Activated CD4-positive, CD25-positive, alpha-beta regulatory T cell treated with anti-CD3 and anti-CD28 coated beads, Interleukin-2, amount 50 U/mL, for 24 hours (primary cell): ENCODE data around the gene FOXA1.

Experiments used
- ATAC-seq, 2 donors: fragments of 150-1000 bp; cut with Tn5 transposase; one replicate each; pipeline ENCODE4 v1.10.0; 2021; ENCODE audit warnings: mild to moderate bottlenecking in 1 of 2, moderate library complexity in 1 of 2

Gene FOXA1

DNA sequence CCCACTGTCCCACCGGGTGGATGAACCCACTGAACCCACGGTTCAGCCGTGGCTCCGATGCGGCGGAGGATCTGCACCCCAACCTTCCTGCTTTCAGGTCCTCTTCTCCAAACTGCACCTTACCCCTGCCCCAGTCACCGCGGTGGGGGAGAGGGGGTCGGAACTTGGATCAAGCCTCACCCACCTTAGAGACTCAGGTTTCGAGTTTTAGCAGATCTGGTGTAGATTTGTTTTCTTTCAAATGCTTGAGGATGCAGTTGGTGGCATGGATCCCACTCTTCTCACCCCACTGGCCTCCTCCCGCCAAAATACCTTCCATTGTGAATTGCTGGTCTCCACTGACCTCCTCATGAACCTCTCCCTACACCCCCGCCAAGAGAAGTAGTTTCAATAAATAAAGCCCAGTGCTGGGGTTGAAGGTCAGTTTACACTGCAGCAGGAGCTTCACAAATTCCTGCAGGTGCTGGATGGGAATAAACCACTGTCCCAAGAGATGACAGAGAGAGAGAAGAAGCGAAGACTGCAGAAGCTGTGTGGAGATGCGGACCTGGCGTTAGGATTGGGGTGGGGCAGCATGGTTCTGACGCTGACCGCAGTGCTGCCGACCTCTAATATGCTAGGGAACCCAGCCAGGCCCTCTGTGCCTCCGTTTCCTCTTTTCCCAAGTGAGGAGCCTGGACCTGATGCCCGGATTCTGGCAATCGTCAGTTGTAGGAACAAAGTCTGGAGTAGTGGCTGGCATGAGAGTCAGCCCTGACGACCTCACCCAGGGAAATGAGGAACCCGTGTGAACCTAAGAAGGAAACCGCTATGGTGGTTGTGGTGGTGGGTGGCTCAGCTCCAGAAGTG, 7.8 kb upstream of the FOXA1 start:
- no peak for ATAC-seq

DNA sequence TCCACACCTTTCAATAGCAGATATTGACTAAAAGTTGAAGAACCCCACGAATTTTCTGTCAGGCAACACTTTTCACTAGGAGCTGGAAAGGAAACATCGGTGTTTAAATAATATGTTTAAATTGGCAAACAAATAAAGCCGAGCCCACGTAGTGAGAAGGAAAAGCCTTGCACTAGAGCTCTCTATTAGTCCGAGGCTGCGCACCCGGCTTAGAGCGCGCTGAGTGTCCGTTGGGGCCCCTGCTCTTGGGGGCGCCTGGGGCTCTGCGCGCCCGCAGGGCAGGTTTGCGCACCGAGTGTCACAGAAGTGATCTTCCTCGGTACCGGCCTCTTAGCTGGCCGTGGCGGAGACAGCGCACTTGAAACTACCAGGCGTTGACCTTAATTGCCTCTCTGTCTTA, 6.8 kb upstream of the FOXA1 start:
- ATAC-seq = no peak

DNA sequence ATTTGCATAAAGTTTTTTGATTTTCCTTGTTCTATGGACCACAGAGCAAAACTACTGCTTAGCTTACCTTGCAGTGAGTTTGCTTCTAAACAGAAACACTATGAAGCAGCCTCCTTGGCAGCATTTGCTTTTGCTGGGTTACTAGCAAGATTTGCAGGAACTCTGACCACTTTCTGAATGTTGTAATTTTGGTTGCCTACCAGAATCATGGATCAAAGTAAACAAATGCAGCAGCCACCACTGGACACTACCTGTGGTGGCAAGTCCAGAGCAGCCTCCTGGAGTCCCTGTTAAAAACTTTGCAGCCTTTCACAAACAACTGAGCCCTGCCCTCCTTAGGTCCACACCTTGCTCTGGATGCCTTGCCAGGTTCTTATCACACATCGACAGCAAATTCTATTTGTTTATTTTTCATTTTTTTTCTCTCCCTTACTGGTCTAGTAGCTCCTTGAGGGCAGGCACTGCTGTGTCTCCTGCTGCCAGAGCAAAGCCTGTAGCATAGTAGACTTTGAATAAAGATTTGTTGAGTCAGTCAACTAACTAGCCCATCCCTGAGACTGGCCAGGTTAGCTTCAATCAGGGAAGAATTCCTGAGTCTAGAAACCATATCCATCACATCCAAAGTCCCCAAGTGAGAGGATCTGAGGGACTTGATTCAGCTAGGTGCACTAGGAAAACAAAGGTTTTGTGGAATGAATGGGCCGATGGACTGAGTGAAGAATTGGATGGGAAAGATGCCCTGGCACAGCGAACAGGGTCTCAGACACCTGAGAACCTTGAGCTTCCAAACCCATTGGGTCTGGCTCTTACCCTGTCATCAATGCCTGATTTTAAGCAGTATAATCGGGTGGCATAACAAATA, 6.1 kb upstream of the FOXA1 start:
- ATAC-seq = no peak

DNA sequence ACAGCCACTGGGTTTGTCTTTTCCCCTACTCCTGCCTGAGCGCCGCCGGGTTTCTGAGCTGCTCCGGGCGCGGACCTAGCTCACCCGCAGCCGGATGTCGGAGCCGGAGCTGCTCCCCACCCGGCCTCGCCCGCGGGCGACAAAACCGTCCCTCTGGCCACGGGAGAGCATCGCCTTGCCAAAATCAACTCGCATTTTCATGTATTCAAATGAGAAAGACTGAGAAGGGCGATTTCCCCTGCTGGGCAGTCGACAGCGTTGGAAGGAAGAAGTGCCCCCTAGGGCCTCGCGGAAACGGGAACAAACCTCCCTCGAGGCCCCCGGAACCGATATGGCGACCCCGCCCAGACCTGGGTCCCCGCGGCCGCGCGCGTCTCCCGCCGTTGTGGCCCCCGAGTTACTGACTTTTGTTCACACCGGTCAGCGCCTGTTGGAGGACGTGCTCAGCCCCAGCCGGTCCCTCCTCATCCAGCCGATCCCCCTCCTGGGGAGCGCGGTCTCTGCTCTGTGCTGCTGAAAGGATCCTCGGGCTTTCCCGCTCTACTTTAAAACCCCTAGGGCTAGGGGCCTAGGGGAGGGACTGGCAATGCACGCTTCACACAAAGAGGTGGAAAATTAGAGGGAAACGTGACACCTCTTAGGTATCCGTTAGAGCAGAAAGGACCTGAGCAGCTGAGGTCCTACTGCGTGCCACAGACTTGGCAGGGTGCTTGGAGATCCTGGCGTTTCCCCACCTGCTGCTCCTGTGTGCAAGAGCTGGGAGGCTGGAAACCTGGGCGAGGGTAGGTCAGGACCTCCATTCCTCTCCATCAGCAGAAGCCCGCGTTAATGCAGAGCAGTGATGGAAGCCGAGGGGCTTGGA, 4.7 kb upstream of the FOXA1 start:
- no peak for ATAC-seq

DNA sequence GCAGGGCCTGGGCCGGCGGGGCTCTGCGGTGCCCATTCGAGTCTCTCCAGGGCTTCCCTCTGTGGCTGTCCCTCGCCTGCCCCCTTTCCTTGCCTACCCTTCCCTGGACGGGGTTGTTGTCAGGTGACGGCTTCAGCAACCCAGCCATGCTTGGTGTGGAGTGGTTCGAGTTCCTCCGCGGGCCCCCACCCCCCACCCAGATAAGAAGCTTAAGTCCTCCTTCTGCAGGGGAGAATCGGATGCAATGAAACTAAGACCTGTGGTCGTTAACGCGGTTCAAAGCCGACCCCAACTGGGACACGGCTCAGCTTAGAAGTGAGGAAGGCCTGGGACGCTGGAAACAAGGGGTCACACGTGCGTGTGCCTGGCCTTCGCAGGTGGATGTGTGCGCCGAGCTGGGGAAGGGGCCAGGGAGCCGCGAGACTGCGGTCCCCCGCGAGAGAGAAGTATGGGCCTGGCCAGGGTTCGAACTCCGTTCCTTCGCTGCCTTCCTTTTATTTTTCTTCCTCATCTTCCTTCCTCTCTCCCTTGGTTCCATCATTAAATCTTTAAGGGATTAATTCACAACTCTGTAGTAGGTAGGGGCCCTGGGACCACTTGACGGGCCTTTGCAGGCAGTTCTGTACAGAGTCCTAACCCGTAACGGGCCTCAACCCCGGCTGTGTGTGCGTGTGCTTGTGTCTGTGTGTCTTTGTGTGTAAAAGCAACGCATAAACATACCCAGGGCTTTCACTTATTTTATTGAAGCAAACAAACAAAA, 3.9 kb upstream of the FOXA1 start:
- no peak for ATAC-seq

DNA sequence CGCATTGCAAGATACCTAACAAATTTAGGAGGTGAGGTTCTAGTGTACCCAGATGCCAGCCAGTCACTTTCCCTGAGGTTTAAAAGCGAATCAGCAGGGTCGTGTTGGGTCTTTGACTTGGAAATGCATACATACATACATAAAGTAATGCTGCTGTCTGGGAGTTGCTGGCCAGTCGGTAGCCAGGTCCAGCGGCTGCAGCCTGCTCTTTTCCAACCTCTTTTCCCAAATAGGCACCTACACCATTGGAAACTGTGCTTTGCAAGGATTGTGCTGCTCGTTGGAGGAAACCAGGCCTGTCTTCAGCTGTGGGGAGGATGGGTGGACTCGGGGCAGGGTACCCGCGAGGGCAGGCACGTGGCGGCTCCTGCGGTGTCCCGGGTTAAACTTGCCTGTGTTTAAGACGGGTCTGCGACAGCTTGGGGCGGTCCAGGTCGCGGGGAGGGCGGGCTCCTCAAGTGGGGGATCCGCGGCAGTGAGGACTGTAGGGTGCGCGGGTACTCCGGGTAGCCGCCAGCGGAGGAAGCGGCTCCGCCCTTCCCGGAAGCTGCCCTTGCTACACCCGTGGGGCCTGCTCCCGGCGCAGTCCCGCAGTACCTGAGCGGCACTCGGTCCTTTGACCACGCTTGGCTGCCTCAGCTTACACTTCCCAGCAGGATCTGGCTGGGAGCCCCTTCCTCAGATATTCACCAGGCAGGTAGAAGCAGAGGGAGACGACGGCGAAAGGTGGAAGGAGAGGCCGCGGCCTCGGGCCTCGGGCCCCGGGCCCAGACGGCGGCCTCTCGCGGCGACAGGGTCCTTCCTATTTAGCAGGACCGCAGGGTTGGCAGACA, 3.1 kb upstream of the FOXA1 start:
- ATAC-seq = no peak

DNA sequence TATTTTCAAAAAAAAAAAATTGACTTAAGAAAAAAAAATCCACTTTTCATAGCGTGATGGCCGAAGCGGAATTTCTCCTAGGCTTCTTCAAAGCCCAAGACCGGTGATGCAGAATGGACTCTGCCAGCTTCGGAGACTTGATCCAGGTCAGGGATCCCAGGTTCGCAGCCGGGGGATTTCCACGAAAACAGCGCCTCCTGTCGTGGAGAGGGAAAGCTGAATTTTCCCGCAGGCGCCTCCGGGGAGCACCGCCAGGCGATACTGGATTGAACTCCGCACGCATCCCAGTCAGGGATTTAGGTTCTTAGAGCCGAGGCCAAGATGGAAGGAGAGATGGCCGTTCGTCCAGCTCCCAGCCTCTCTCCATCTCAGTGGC, 2.5 kb upstream of the FOXA1 start:
- no peak for ATAC-seq

DNA sequence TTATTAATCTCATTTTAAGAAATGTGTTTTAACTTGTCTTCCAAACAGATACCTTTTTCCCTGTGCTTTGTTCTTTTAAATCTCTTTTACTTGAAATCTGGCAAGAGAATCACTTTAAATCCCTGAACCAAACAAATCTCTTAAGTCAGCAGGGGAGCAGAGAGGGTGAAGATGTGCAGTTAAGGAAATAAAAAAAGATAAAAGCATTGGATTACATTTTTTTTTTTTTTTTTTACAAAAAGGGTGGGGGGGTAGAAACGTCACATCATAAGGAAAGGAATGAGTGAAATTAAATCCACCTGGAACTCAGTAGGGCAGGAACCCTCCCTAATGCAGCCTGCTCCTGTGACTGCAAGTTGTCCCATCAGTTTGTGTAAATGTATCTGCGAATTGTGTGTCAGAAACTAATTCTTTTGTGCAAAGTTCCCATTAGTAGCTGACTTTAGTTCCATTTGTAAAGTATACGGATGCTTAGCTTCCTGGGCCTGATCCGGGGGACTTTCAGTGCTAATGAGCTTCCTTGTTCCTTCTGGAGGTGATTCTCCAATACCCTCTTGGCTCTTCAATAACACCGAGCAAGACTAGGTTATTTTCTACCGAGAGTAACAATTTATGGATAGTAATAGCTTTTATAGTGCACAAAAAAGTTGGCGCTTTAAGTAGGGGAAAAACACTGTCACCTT, 1.9 kb upstream of the FOXA1 start:
- ATAC-seq = no peak

DNA sequence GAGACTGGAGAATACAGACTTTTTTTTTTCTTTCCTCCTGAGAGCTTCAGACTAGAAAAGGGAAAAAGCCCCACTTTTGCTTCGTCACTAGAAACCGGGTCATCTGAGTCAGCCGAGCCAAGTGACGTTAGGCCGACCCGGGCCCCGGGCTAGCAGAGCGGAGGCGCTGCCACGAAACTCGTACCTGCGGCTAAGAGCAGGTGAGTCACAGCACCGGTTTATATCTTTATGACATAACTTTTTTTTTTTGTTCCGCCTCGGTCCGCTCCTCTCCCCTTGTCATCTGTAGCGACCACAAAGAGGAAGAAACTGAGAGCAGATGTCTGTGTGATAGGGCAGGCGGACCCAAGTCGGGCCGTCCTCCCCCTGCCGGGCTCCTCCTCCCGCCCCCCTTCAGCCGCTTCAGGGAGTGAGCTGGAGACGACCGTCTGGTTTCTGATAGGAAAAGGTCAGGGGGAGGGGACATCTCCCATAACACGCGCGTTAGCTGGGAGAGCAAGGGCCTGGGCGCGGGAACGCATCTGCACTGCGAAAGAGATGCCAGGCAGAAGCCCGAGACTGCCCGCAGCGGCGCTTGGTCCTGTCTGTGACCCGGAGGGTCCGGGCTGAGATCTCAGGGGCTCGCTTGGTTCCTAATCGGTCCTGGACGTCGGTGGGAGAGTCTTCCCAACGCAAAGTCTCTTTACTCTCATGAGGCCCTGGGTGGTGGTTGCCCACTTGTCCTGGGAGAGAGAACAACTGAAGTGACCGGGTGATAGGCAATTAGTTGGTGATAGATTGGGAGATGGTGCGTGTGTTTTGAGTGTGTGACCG, 966 bp upstream of the FOXA1 start:
- ATAC-seq = peak; percentile 93 to 96

DNA sequence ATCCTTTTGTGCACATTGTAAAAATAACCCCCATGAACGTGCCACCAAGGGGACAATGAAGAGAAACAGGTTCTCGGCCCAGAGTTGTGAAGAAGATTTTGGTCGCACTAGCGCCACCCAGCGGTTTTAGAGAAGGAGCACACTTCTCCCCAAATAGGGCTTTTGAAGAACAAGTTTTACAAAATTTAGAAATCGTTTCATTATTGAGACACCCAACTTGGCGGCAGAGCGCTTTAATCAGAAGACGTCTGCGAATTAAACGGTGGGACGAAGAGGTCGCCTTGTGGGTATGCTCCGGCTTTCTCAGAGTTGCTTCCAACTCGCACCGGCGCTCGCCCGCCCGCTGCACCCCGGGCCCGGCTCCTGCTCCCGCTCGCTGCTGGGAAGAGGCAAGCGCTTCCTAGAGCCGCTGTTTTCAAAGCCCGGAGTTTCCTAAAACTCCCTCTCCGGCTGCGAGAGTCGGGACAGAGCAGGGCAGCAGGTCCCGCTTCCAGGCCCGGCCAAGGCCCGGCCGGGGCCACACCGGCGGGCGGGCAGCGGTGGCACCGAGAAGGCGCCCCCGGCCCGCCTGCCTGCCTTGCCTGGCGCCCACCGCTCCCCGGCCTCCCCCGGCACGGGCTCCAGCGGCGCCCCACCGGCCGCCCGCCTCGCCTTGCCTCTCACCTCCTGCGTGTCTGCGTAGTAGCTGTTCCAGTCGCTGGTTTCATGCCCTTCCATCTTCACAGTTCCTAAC, 645 bp downstream of the FOXA1 start:
- ATAC-seq = no peak

DNA sequence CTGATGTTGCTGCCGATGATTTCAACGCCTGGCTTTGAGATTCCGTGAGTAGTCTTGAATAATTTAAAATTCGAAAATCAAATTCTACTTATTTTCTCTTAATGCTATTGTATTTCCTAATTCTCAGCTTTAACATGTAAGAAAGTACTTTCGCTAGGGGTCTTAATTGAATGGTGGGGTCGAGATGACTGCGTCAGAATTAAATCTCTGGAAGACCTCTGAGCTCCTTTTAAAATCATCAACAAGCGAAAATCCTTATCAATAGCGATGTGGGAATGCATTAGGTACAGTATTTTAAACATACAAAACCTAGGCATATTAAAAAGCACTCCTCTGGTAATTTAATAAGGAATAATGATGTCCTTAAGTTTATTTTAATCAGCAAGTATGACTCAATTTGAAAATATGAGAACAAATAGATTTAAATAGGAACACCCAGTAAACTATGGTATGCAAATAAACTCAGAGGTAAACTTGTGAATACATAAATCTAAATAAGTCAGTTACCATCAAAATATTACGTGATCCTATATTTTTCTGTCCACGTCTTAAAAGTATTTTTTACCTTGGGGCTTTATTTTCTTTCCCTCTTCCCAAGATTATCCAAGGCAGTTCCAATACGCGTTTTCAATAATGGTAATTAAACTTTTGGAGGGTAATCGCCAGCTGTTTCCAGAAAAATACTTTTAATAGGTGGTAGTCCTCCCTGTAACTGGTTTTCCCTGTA, 1.4 kb downstream of the FOXA1 start:
- no peak for ATAC-seq

DNA sequence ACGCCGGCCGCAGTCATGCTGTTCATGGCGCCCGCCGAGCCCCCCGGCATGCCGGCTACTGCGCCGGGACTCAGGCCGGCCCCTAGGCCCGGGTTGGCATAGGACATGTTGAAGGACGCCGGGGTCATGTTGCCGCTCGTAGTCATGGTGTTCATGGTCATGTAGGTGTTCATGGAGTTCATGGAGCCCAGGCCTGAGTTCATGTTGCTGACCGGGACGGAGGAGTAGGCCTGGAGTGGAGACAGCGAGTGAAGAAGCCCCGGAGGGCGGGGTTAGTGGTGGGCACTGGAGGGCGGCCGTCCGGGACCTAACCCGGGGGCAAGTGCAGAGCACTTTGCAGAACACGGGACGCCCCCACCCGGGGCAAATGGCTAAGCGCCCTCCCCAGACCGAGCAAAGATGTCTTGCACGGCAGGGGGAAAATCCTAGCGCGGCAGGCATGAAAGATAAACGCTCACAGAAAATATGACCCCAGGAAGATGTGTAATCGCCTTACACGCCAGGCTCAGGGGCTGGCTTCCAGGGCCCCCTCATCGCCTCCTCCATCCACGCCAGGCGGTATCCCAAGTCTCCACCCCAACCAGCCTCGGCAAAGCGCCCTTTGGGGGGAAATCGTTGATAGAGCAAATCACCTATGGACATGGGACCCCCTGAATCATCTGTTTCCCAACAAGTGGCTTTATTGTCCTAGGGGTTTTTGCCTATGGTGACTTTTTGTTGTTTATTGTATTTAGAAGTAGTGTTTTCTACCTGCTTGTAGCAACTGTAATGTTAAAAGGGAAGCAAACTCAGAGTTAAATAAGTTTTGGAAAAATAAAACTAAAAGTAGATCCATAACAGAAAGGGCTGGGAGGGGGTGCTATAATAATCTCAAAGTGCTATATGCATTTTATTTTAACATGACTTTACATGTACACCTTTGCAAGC, 2.3 kb downstream of the FOXA1 start:
- no peak for ATAC-seq

DNA sequence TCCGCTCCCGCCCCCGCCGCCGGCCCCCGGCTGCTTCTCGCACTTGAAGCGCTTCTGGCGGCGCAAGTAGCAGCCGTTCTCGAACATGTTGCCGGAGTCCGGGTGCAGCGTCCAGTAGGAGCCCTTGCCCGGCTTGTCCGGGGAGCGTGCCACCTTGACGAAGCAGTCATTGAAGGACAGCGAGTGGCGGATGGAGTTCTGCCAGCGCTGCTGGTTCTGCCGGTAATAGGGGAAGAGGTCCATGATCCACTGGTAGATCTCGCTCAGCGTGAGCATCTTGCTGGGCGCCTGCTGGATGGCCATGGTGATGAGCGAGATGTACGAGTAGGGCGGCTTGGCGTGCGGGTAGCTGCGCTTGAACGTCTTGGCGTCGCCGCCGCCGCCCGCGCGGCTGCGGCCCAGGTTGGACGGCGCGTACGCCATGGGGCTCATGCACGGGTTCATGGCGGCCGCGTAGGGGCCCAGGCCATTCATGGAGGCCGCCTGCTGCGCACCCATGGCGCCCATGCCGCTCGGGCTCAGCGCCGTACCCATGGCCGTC, 3.0 kb downstream of the FOXA1 start:
- ATAC-seq = no peak

DNA sequence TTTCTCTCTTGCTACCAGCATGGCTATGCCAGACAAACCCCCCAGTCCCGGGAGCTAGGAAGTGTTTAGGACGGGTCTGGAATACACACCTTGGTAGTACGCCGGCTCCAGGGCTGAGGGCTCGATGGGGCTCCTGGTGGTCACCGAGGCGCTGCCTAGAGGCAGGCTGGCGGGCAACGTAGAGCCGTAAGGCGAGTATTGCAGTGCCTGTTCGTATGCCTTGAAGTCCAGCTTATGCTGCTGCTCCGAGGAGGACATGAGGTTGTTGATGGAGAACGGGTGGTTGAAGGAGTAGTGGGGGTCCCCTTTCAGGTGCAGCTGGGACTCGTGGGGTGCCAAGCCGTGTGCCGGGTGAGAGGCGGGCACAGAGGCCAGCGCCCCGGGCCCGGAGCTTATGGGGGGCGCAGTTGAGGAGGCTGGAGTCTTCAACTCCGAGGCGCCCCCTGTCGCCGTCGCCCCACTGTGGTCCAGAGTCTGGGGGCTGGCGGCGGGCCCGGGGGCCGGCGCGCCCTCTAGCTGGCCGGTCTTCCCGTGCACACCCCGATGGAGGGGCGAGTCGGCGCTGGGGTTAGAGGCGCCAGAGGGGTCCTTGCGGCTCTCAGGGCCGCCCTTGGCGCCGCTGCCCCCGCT, 3.6 kb downstream of the FOXA1 start:
- ATAC-seq = no peak

DNA sequence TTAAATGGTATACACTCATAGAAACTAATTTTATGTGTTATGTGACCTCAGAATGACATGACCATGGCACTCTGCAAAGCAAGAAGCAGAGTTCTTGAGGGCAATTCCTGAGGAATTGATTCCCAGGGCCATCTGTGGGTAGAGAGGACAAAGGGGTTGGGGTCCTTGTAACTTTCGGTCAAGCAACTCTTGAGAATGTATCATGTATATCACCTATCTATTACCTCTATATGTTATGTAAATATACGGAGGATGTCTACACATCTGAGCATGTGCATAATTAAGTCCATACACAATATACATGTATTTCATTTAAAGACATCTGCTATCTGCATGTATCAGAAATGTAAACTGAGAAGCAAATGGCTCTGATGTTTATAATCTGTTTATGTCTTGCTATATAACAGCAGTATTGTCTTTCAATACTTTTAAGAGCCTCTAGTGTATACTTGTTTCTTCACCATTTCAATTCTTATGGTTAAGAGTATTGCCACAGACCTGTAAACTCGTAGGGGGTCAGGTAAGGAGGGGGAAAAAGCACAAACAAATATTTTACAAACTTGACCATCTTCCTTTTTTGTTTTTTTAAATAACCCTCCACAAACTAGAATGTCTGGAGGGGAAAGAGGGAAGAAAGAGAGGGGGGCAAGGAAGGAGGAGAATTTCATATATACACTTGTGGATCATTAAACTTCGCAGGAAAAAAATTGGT, 4.5 kb downstream of the FOXA1 start:
- no peak for ATAC-seq
